Gastroesophageal sphincter (tissue), 3 donors: ENCODE results near the gene MTA3.

ENCODE experiments used
- EP300 ChIP-seq: sonication (generic); formaldehyde crosslinking; IDR thresholded peaks from one replicate; pipeline ENCODE4 v1.6.1; 2017; ENCODE audit warnings: antibody characterized with exemption, mild to moderate bottlenecking
- POLR2A ChIP-seq, 2 donors: fragments of 450-650 bp; IDR thresholded peaks; one replicate each; pipeline ENCODE4 v1.6.1; 2017; ENCODE audit warnings: antibody characterized with exemption in 2 of 2, mild to moderate bottlenecking in 2 of 2, moderate library complexity in 1 of 2
- TF ChIP-seq, protein P1 (sequence below), 4 experiments: fragments of 200-600 bp in 2 of 4; fragments of 450-650 bp in 2 of 4; sonication (generic) in 1 of 4; IDR thresholded peaks; one replicate each; pipeline ENCODE4 v1.5.1; 2017 to 2019; ENCODE audit warnings: antibody characterized with exemption in 4 of 4, mild to moderate bottlenecking in 2 of 4, moderate library complexity in 2 of 4

DNA sequence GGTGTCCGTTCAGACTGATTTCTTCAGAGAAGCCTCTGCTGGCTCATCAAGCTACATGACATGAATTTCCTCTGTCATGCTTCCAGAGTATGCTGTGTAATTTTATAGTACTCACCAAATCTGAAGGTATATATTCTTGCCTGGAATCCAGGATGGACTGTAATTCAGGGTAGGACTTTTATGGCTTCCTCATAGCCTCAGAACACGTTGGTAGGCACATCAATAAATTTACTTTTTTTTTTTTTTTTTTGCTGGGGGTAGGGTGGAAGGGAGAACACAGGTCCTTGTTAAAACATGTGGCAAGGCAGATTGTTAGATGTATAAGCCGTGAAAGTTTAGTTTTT lies 34.4 kb downstream of the MTA3 start:
- TF ChIP-seq POLR2A (IDR thresholded peaks at IDR 0.05) (no peak), EP300 (no peak)
- TF ChIP-seq, protein P1, sequence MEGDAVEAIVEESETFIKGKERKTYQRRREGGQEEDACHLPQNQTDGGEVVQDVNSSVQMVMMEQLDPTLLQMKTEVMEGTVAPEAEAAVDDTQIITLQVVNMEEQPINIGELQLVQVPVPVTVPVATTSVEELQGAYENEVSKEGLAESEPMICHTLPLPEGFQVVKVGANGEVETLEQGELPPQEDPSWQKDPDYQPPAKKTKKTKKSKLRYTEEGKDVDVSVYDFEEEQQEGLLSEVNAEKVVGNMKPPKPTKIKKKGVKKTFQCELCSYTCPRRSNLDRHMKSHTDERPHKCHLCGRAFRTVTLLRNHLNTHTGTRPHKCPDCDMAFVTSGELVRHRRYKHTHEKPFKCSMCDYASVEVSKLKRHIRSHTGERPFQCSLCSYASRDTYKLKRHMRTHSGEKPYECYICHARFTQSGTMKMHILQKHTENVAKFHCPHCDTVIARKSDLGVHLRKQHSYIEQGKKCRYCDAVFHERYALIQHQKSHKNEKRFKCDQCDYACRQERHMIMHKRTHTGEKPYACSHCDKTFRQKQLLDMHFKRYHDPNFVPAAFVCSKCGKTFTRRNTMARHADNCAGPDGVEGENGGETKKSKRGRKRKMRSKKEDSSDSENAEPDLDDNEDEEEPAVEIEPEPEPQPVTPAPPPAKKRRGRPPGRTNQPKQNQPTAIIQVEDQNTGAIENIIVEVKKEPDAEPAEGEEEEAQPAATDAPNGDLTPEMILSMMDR (IDR thresholded peaks at IDR 0.05): no peak
